ENCODE data around the gene TM9SF1. TPM values are rescaled to one million over a fixed set of nuclear protein-coding genes. Genes with fewer than 3 reads are reported as not detected.

TM9SF1 gene
- total and polyA plus RNA-seq, 2 of the 13 experiments (the other 11 are each of a cell fraction or from before 2014, with no cell fraction given), result 83.2 to 110 TPM

- TF ChIP-seq KIAA2018 (CRISPR knock-in tag; IDR thresholded peaks at IDR 0.05; ENCODE audit: borderline replicate concordance), result peak; percentile 99
- peak; percentile 63 for TF ChIP-seq ZNF281 (CRISPR knock-in tag; IDR thresholded peaks at IDR 0.05; ENCODE audit: borderline replicate concordance)
- no peak for TF ChIP-seq ZNF432 (CRISPR knock-in tag; IDR thresholded peaks at IDR 0.05; ENCODE audit: borderline replicate concordance)
- TF ChIP-seq, protein P1, sequence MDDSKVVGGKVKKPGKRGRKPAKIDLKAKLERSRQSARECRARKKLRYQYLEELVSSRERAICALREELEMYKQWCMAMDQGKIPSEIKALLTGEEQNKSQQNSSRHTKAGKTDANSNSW (CRISPR knock-in tag; IDR thresholded peaks at IDR 0.05; ENCODE audit: borderline replicate concordance), result peak; percentile 94
- peak; percentile 98 for TF ChIP-seq ETS1 (CRISPR knock-in tag; IDR thresholded peaks at IDR 0.05)
- TF ChIP-seq NR2F6 (IDR thresholded peaks at IDR 0.05), result no peak
- peak; percentile 75 for TF ChIP-seq NR2F6 (CRISPR knock-in tag; IDR thresholded peaks at IDR 0.05)
- peak; percentile 85 for TF ChIP-seq ZBTB1 (CRISPR knock-in tag; IDR thresholded peaks at IDR 0.05; ENCODE audit: borderline replicate concordance)
- no peak for TF ChIP-seq NONO (IDR thresholded peaks at IDR 0.05)
- no peak for TF ChIP-seq NONO (CRISPR knock-in tag; conservative IDR thresholded peaks at IDR 0.05)
- TF ChIP-seq RBAK (CRISPR knock-in tag; IDR thresholded peaks at IDR 0.05), result peak; percentile 62
- TF ChIP-seq TFAP4 (IDR thresholded peaks at IDR 0.05; ENCODE audit: borderline replicate concordance, low read depth), result peak; percentile 66; the same call in 1 of the 2 replicates
- TF ChIP-seq, protein P2, sequence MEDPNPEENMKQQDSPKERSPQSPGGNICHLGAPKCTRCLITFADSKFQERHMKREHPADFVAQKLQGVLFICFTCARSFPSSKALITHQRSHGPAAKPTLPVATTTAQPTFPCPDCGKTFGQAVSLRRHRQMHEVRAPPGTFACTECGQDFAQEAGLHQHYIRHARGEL (CRISPR knock-in tag; IDR thresholded peaks at IDR 0.05), result peak; percentile 86
- TF ChIP-seq ATF7 (IDR thresholded peaks at IDR 0.05), result no peak
- peak; percentile 94 for TF ChIP-seq ATF7 (CRISPR knock-in tag; IDR thresholded peaks at IDR 0.05)
Measured at GRCh38 chr14:24195186-24196070, at the start of gene TM9SF1 (continued).
